Measurements from ENCODE around the gene MSH2. TPM values are rescaled to one million over a fixed set of nuclear protein-coding genes. Genes with fewer than 3 reads are reported as not detected.

MSH2 gene
- total and polyA plus RNA-seq, 2 experiments from 2014 or later: 42.5 to 47.6 TPM

- DNase-seq (ENCODE audit: low read depth in 1 of 2, low spot score in 1 of 2): no peak
- no peak for TF ChIP-seq CTCF (IDR thresholded peaks at IDR 0.05; ENCODE audit: low read depth, low read length)
- Histone ChIP-seq H3K4me3 (no peak overlapping the region), H3K27me3 (no peaks in the 10 kb centered on the region), H3K27ac (no peak overlapping the region), H3K9me3 (ENCODE audit: low read depth) (no peaks in the 10 kb centered on the region), H3K4me1 (ENCODE audit: low read depth) (no peaks in the 10 kb centered on the region), H3K36me3 (no peaks in the 10 kb centered on the region)
These were observed 106.9 kb downstream of the MSH2 start for GRCh38 chr2:47509821-47510385.

GRCh38 chr2:47510745-47511144 is 107.8 kb downstream of the MSH2 start:
- Histone ChIP-seq H3K27me3 (no peaks in the 10 kb centered on the region), H3K4me1 (ENCODE audit: low read depth) (no peaks in the 10 kb centered on the region), H3K27ac (no peak overlapping the region), H3K9me3 (ENCODE audit: low read depth) (no peaks in the 10 kb centered on the region), H3K36me3 (no peaks in the 10 kb centered on the region), H3K4me3 (no peak overlapping the region)
- TF ChIP-seq CTCF (IDR thresholded peaks at IDR 0.05; ENCODE audit: low read depth, low read length): no peak
- no peak for DNase-seq (ENCODE audit: low read depth in 1 of 2, low spot score in 1 of 2)

- TF ChIP-seq CTCF (IDR thresholded peaks at IDR 0.05; ENCODE audit: low read depth, low read length): no peak
- H3K4me3 ChIP-seq: no peak overlapping the region
- peak in 1 of 2 donors; percentile 30 for DNase-seq (ENCODE audit: low read depth in 1 of 2, low spot score in 1 of 2)
- no peaks in the 10 kb centered on the region for H3K27me3 ChIP-seq
- H3K9me3 ChIP-seq (ENCODE audit: low read depth): no peaks in the 10 kb centered on the region
- no peaks in the 10 kb centered on the region for H3K4me1 ChIP-seq (ENCODE audit: low read depth)
- H3K27ac ChIP-seq: no peak overlapping the region
- H3K36me3 ChIP-seq: no peaks in the 10 kb centered on the region
These were observed 109.7 kb downstream of the MSH2 start for GRCh38 chr2:47512581-47513083.

GRCh38 chr2:47513981-47514520 is 111.1 kb downstream of the MSH2 start:
- DNase-seq (ENCODE audit: low read depth in 1 of 2, low spot score in 1 of 2): no peak
- Histone ChIP-seq H3K36me3 (no peaks in the 10 kb centered on the region), H3K27me3 (no peaks in the 10 kb centered on the region), H3K27ac (no peak overlapping the region), H3K9me3 (ENCODE audit: low read depth) (no peaks in the 10 kb centered on the region), H3K4me1 (ENCODE audit: low read depth) (no peaks in the 10 kb centered on the region), H3K4me3 (no peak overlapping the region)
- TF ChIP-seq CTCF (IDR thresholded peaks at IDR 0.05; ENCODE audit: low read depth, low read length): no peak

- no peak for TF ChIP-seq CTCF (IDR thresholded peaks at IDR 0.05; ENCODE audit: low read depth, low read length)
- Histone ChIP-seq H3K9me3 (ENCODE audit: low read depth) (no peaks in the 10 kb centered on the region), H3K27ac (no peak overlapping the region), H3K4me3 (no peak overlapping the region), H3K36me3 (no peaks in the 10 kb centered on the region), H3K27me3 (no peaks in the 10 kb centered on the region), H3K4me1 (ENCODE audit: low read depth) (peaks cover 10% of the 10 kb centered on the region)
- no peak for DNase-seq (ENCODE audit: low read depth in 1 of 2, low spot score in 1 of 2)
These were observed 113.6 kb downstream of the MSH2 start for GRCh38 chr2:47516360-47517104.
